Lung (tissue), 12 donors: ENCODE results near the gene SPTBN1. TPM values are rescaled to one million over a fixed set of nuclear protein-coding genes. Genes with fewer than 3 reads are reported as not detected.
"Not testable (repeated sequence)": the region's sequence is repeated elsewhere in the genome, so short reads cannot be mapped to it uniquely, and the experiment has no call there.

Source experiments
- ATAC-seq: fragments of 200-7000 bp; cut with Tn5 transposase; one replicate; pipeline ENCODE4 v1.9.1; 2020; ENCODE audit warnings: moderate number of reproducible peaks; ENCODE audit not compliant: insufficient read depth, low FRiP score
- DNase-seq, 3 donors: peaks; one replicate each; pipeline ENCODE4 v3.0.0-alpha.2; 2013 to 2017
- H3K27ac ChIP-seq, 2 donors: one replicate each; pipeline ENCODE4 v1.5.1; 2013; ENCODE audit warnings: mild to moderate bottlenecking in 2 of 2, moderate library complexity in 2 of 2, control low read depth in 1 of 2, inconsistent platforms in 1 of 2, low read depth in 1 of 2, low read length in 1 of 2
- H3K27me3 ChIP-seq, 3 donors: one replicate each; pipeline ENCODE4 v1.5.1; 2013; ENCODE audit warnings: low read length in 2 of 3; ENCODE audit not compliant: control insufficient read depth in 3 of 3, insufficient read depth in 3 of 3
- H3K36me3 ChIP-seq, 4 donors: one replicate each; pipeline ENCODE4 v1.5.1; 2013; ENCODE audit warnings: low read length in 4 of 4, mild to moderate bottlenecking in 1 of 4, moderate library complexity in 1 of 4; ENCODE audit not compliant: control insufficient read depth in 4 of 4, insufficient read depth in 4 of 4
- H3K4me1 ChIP-seq, 5 donors: one replicate each; pipeline ENCODE4 v1.5.1; 2013; ENCODE audit warnings: low read length in 5 of 5, mild to moderate bottlenecking in 2 of 5, moderate library complexity in 1 of 5; ENCODE audit not compliant: control insufficient read depth in 5 of 5, insufficient read depth in 5 of 5
- H3K4me3 ChIP-seq: one replicate; pipeline ENCODE4 v1.5.1; 2013; ENCODE audit warnings: mild to moderate bottlenecking, control low read depth, moderate library complexity
- H3K9ac ChIP-seq, 2 donors: one replicate each; pipeline ENCODE4 v1.5.1; 2013; ENCODE audit warnings: low read length in 2 of 2, control low read depth in 1 of 2; ENCODE audit not compliant: insufficient read depth in 1 of 2
- H3K9me3 ChIP-seq, 4 donors: one replicate each; pipeline ENCODE4 v1.5.1; 2013; ENCODE audit warnings: low read length in 3 of 4, mild to moderate bottlenecking in 1 of 4, moderate library complexity in 1 of 4; ENCODE audit not compliant: control insufficient read depth in 4 of 4, insufficient read depth in 3 of 4
- CTCF ChIP-seq: IDR thresholded peaks from 2 replicates; pipeline ENCODE4 v1.5.1; 2012; ENCODE audit warnings: mild to moderate bottlenecking; ENCODE audit errors: control extremely low read depth, extremely low read depth
- WGBS, 2 donors: extraction: QIAGEN DNeasy Blood & Tissue Kit; methylation state at CpG; one replicate each; pipeline ENCODE4 v1.1.7; 2013; 5-methylcytosine and 5-hydroxymethylcytosine counted together
- polyA plus RNA-seq, 2 donors: library from polyadenylated mRNA; stranded (reverse); fragments of 200-250 nt; gene quantifications; one replicate each; pipeline ENCODE4 v1.2.1, GENCODE V29; 2013
- total RNA-seq, 2 donors: library from RNA; depleted of rRNA in 1 of 2; stranded (reverse); fragments of >200 nt in 1 of 2; gene quantifications; one replicate each; pipeline ENCODE4 v1.2.1, GENCODE V29; 2014 to 2021
- donor health status: control.
- donor health status: control.
- donor health status: Bipolar disorder and iron deficiency.
- donor health status: healthy.
- donor health status: DM: yes; HTN: yes; CAD: no.

Gene SPTBN1
- total and polyA plus RNA-seq, 4 donors, result 89.4 to 715 (median 275) TPM

GRCh38 chr2:54503828-54504227 lies 47.7 kb downstream of the SPTBN1 start:
- 47 to 83% methylated on average over 1 of the region's 1 CpG for WGBS, 2 donors
- no peaks in the 10 kb centered on the region for H3K27me3 ChIP-seq
- no peaks in the 10 kb centered on the region for H3K9me3 ChIP-seq
- ATAC-seq, result no peak
- H3K4me1 ChIP-seq, result peaks cover 26 to 76% (median 58%) of the 10 kb centered on the region in 5 donors
- no peak overlapping the region for H3K4me3 ChIP-seq
- TF ChIP-seq CTCF, result no peak
- H3K36me3 ChIP-seq, result peaks cover 0 to 9% (median 0%) of the 10 kb centered on the region in 4 donors
- H3K9ac ChIP-seq, result no peak overlapping the region
- DNase-seq, result no peak
- no peak overlapping the region for H3K27ac ChIP-seq

- H3K9me3 ChIP-seq, result no peaks in the 10 kb centered on the region
- ATAC-seq (no peak), DNase-seq (no peak)
- no peaks in the 10 kb centered on the region for H3K27me3 ChIP-seq
- H3K4me3 ChIP-seq, result no peak overlapping the region
- H3K4me1 ChIP-seq, result peaks cover 28 to 74% (median 59%) of the 10 kb centered on the region in 5 donors
- no peak overlapping the region for H3K9ac ChIP-seq
- no peak overlapping the region for H3K27ac ChIP-seq
- TF ChIP-seq CTCF, result no peak
- peaks cover 0 to 9% (median 0%) of the 10 kb centered on the region in 4 donors for H3K36me3 ChIP-seq
- 45 to 67% methylated on average over 2 of the region's 2 CpGs for WGBS, 2 donors
Measured at GRCh38 chr2:54504866-54505265, 48.7 kb downstream of the SPTBN1 start.

- Histone ChIP-seq H3K36me3 (peaks cover 0 to 4% (median 2%) of the 10 kb centered on the region in 4 donors), H3K4me3 (no peak overlapping the region), H3K27me3 (no peaks in the 10 kb centered on the region), H3K9ac (no peak overlapping the region), H3K27ac (peak overlapping the region in 1 of 2 donors; percentile 35), H3K4me1 (peaks cover 6 to 66% (median 38%) of the 10 kb centered on the region in 5 donors), H3K9me3 (no peaks in the 10 kb centered on the region)
- TF ChIP-seq CTCF, result no peak
- no peak for DNase-seq
- 88 to 96% methylated on average over 6 of the region's 6 CpGs for WGBS, 2 donors
- no peak for ATAC-seq
Measured at GRCh38 chr2:54508541-54508940, 52.4 kb downstream of the SPTBN1 start.

- not testable (repeated sequence) for H3K27ac ChIP-seq
- 80 to 88% methylated on average over 5 of the region's 5 CpGs for WGBS, 2 donors
- H3K4me1 ChIP-seq, result peaks cover 5 to 65% (median 34%) of the 10 kb centered on the region in 5 donors
Measured at GRCh38 chr2:54509043-54509442, 52.9 kb downstream of the SPTBN1 start.

More at GRCh38 chr2:54509043-54509442, 52.9 kb downstream of the SPTBN1 start:
- ATAC-seq, H3K9me3 ChIP-seq, H3K9ac ChIP-seq, H3K27me3 ChIP-seq, H3K36me3 ChIP-seq, DNase-seq, H3K4me3 ChIP-seq: not testable (repeated sequence)
